Pancreas (tissue), 10 donors: ENCODE data around the gene SND1. TPM values are rescaled to one million over a fixed set of nuclear protein-coding genes. Genes with fewer than 3 reads are reported as not detected.

Experiments used
- ATAC-seq, 4 donors: fragments of 200-7000 bp; cut with Tn5 transposase; one replicate each; pipeline versions ENCODE4 v1.8.0 to v1.9.1; 2020; ENCODE audit warnings: mild to moderate bottlenecking in 4 of 4, moderate library complexity in 4 of 4
- DNase-seq, 6 donors: peaks; one replicate each; pipeline ENCODE4 v3.0.0-alpha.2; 2020
- FAIRE-seq: peaks from 2 replicates; lab custom pipeline; 2012; peaks lifted over from hg19 to GRCh38; lab: Jason Lieb, UNC
- H3K27ac ChIP-seq, 4 donors: fragments of 200-600 bp; sonication (generic); 1 replicate in 3 of 4; 2 replicates in 1 of 4; pipeline versions ENCODE4 v1.5.0 to v1.8.0; 2020
- H3K27me3 ChIP-seq, 4 donors: fragments of 200-600 bp; one replicate each; pipeline ENCODE4 v1.8.0; 2021
- H3K36me3 ChIP-seq, 3 donors: fragments of 200-600 bp; sonication (generic) in 1 of 3; one replicate each; pipeline versions ENCODE4 v1.5.0 to v1.8.0; 2020 to 2021
- H3K4me1 ChIP-seq, 3 donors: fragments of 200-600 bp; one replicate each; pipeline ENCODE4 v1.8.0; 2021
- H3K4me3 ChIP-seq, 4 donors: fragments of 200-600 bp; sonication (generic) in 2 of 4; one replicate each; pipeline versions ENCODE4 v1.5.0 to v1.8.0; 2020 to 2021
- H3K9me3 ChIP-seq, 4 donors: fragments of 200-600 bp; one replicate each; pipeline ENCODE4 v1.8.0; 2021
- WGBS, 2 donors: extraction: QIAGEN DNeasy Blood & Tissue Kit; methylation state at CpG; one replicate each; pipeline ENCODE4 v1.1.7; 2013; 5-methylcytosine and 5-hydroxymethylcytosine counted together
- intact Hi-C, 3 donors: fragments of 100-400 bp; cut with DNase I; formaldehyde crosslinking; loops; one replicate each; pipeline versions ENCODE4 v1.11.1 to v1.14.2; 2022
- polyA plus RNA-seq, 2 donors: library from polyadenylated mRNA; stranded (reverse); fragments of 200-250 nt; gene quantifications; one replicate each; pipeline ENCODE4 v1.2.3, GENCODE V29; 2013
- total RNA-seq, 6 donors: library from RNA; stranded (reverse); fragmentation: NEBNext Ultra II Directional in 4 of 6; extraction: Animal tissue kit (Norgen Biotek cat#: 25700) in 4 of 6; gene quantifications; one replicate each; pipeline versions ENCODE4 v1.2.1 to v1.2.4, GENCODE V29; 2021 to 2023
- TF ChIP-seq, protein P1 (sequence below), 4 donors: fragments of 200-600 bp; sonication (generic) in 3 of 4; IDR thresholded peaks; one replicate each; pipeline versions ENCODE4 v1.5.0 to v1.8.0; 2021; ENCODE audit warnings: antibody characterized with exemption in 4 of 4
- donor health status: healthy with polysubstance abuse.
- donor health status: DM: no; HTN: no; CAD: no; lungs with moderate emphysema.
- donor health status: DM: no; HTN: no; CAD: no.
- donor health status: control.
- donor health status: control.
- donor health status: Bipolar disorder and iron deficiency.
- donor health status: DM: yes; HTN: yes; CAD: no.
- donor health status: DM: no; HTN: no; CAD: no.
- donor health status: DM: no; HTN: no; CAD: no.
- donor health status: DM: yes; HTN: yes; CAD: no.

The SND1 gene
- total and polyA plus RNA-seq, 8 donors, result 84.1 to 308 (median 225) TPM

GRCh38 chr7:127638197-127638596 is 13.8 kb upstream of the SND1 start:
- Histone ChIP-seq H3K27ac (no peak overlapping the region), H3K36me3 (no peaks in the 10 kb centered on the region), H3K9me3 (no peaks in the 10 kb centered on the region), H3K4me3 (no peak overlapping the region), H3K4me1 (no peaks in the 10 kb centered on the region), H3K27me3 (no peaks in the 10 kb centered on the region)
- TF ChIP-seq, protein P1, sequence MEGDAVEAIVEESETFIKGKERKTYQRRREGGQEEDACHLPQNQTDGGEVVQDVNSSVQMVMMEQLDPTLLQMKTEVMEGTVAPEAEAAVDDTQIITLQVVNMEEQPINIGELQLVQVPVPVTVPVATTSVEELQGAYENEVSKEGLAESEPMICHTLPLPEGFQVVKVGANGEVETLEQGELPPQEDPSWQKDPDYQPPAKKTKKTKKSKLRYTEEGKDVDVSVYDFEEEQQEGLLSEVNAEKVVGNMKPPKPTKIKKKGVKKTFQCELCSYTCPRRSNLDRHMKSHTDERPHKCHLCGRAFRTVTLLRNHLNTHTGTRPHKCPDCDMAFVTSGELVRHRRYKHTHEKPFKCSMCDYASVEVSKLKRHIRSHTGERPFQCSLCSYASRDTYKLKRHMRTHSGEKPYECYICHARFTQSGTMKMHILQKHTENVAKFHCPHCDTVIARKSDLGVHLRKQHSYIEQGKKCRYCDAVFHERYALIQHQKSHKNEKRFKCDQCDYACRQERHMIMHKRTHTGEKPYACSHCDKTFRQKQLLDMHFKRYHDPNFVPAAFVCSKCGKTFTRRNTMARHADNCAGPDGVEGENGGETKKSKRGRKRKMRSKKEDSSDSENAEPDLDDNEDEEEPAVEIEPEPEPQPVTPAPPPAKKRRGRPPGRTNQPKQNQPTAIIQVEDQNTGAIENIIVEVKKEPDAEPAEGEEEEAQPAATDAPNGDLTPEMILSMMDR (IDR thresholded peaks at IDR 0.05), result no peak
- FAIRE-seq (no peak), ATAC-seq (no peak), DNase-seq (no peak)
- intact Hi-C loops, result no loop called here

- no peak for FAIRE-seq
- no peak for ATAC-seq
- 72 to 74% methylated on average over 2 of the region's 2 CpGs for WGBS, 2 donors
- H3K27me3 ChIP-seq, result peaks cover 0 to 5% (median 0%) of the 10 kb centered on the region in 4 donors
- no peaks in the 10 kb centered on the region for H3K36me3 ChIP-seq
- H3K27ac ChIP-seq, result no peak overlapping the region
- H3K4me1 ChIP-seq, result peaks cover 0 to 5% (median 0%) of the 10 kb centered on the region in 3 donors
- no peak for DNase-seq
- intact Hi-C loops, result no loop called here
- H3K9me3 ChIP-seq, result no peaks in the 10 kb centered on the region
- TF ChIP-seq, protein P1 (IDR thresholded peaks at IDR 0.05), result no peak
- H3K4me3 ChIP-seq, result no peak overlapping the region
Measured at GRCh38 chr7:127644484-127644883, 7.5 kb upstream of the SND1 start.

DNA sequence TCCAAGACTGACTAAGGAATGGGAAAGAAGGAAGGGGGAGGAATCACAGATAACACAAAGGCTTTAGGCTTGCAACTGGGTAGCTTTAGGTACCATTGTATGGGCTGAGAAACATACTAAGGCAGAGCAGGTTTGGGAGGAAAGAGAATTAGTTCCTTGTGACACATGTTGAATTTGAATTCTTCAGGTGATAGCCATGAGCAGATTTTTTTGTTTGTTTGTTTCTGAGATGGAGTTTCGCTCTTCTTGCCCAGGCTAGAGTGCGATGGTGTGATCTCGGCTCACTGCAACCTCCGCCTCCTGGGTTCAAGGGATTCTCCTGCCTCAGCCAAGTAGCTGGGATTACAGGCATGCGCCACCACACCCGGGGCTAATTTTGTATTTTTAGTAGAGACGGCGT is 4.4 kb upstream of the SND1 start:
- no peak for ATAC-seq
- no peaks in the 10 kb centered on the region for H3K9me3 ChIP-seq
- WGBS, 2 donors, result 95 to 96% methylated on average over 8 of the region's 8 CpGs
- H3K27me3 ChIP-seq, result peaks cover 0 to 5% (median 0%) of the 10 kb centered on the region in 4 donors
- H3K36me3 ChIP-seq, result no peaks in the 10 kb centered on the region
- DNase-seq, result no peak
- FAIRE-seq, result no peak
- H3K27ac ChIP-seq, result no peak overlapping the region
- intact Hi-C loops, result no loop called here
- no peak overlapping the region for H3K4me3 ChIP-seq
- TF ChIP-seq, protein P1 (IDR thresholded peaks at IDR 0.05), result no peak
- H3K4me1 ChIP-seq, result peaks cover 0 to 7% (median 5%) of the 10 kb centered on the region in 3 donors

- Histone ChIP-seq H3K4me1 (peaks cover 0 to 8% (median 7%) of the 10 kb centered on the region in 3 donors), H3K36me3 (no peaks in the 10 kb centered on the region), H3K4me3 (no peak overlapping the region), H3K27me3 (peaks cover 0 to 5% (median 0%) of the 10 kb centered on the region in 4 donors), H3K27ac (no peak overlapping the region), H3K9me3 (no peaks in the 10 kb centered on the region)
- TF ChIP-seq, protein P1 (IDR thresholded peaks at IDR 0.05), result no peak
- ATAC-seq, result no peak
- DNase-seq, result no peak
- WGBS, 2 donors, result 73 to 79% methylated on average over 2 of the region's 2 CpGs
- intact Hi-C loops, result no loop called here
- no peak for FAIRE-seq
Measured at GRCh38 chr7:127648986-127649385, 3.0 kb upstream of the SND1 start.

- Histone ChIP-seq H3K4me3 (peak overlapping the region; percentile 51 to 79 (median 60)), H3K27me3 (no peaks in the 10 kb centered on the region), H3K27ac (peak overlapping the region; percentile 97 to 99 (median 98)), H3K36me3 (no peaks in the 10 kb centered on the region), H3K9me3 (no peaks in the 10 kb centered on the region), H3K4me1 (peaks cover 0 to 28% (median 7%) of the 10 kb centered on the region in 3 donors)
- DNase-seq, result peak in 2 of 6 donors; percentile 22 to 23
- intact Hi-C loops, result no loop called here
- no peak for FAIRE-seq
- WGBS, 2 donors, result 51 to 54% methylated on average over 29 of the region's 29 CpGs
- peak; percentile 4 to 29 (median 4) for ATAC-seq
- TF ChIP-seq, protein P1 (IDR thresholded peaks at IDR 0.05), result no peak
Measured at GRCh38 chr7:127650847-127651555, 993 bp upstream of the SND1 start.
